Stimulated activated CD8-positive, alpha-beta memory T cell treated with anti-CD3 and anti-CD28 coated beads, Interleukin-4, amount 100 ng/mL, for 24 hours (primary cell): ENCODE data around the gene CA9.

Source experiments
- DNase-seq: peaks from one replicate; pipeline ENCODE4 v3.0.0-alpha.2; 2020; ENCODE audit warnings: low read depth

CA9 gene

GRCh38 chr9:35717132-35717870, 43.6 kb downstream of the CA9 start:
- DNase-seq = no peak

- no peak for DNase-seq
These were observed 45.2 kb downstream of the CA9 start for GRCh38 chr9:35718721-35719511.

GRCh38 chr9:35719546-35719945, 45.8 kb downstream of the CA9 start:
- no peak for DNase-seq

- no peak for DNase-seq
These were observed 49.7 kb downstream of the CA9 start for GRCh38 chr9:35723426-35723825.

- no peak for DNase-seq
These were observed 50.2 kb downstream of the CA9 start for GRCh38 chr9:35723908-35724307.

GRCh38 chr9:35725362-35725761, 51.6 kb downstream of the CA9 start:
- DNase-seq = no peak

- no peak for DNase-seq
These were observed 53.2 kb downstream of the CA9 start for GRCh38 chr9:35726931-35727330.

- no peak for DNase-seq
These were observed 53.9 kb downstream of the CA9 start for GRCh38 chr9:35727676-35728040.

GRCh38 chr9:35728041-35728971, 54.6 kb downstream of the CA9 start:
- peak; percentile 26 for DNase-seq

GRCh38 chr9:35729101-35729500, 55.4 kb downstream of the CA9 start:
- no peak for DNase-seq

GRCh38 chr9:35729700-35730485, 56.2 kb downstream of the CA9 start:
- DNase-seq = no peak

- DNase-seq = no peak
These were observed 56.7 kb downstream of the CA9 start for GRCh38 chr9:35730486-35730854.
